Stimulated activated CD8-positive, alpha-beta memory T cell treated with anti-CD3 and anti-CD28 coated beads, Interleukin-7, amount 100 ng/mL, for 1 hour (primary cell): Measurements from ENCODE around the gene ERI2.
A peak's percentile ranks its signal among the peaks of the same experiment; 100 is the strongest.
"Not testable (repeated sequence)": the region's sequence is repeated elsewhere in the genome, so short reads cannot be mapped to it uniquely, and the experiment has no call there.

Experiments
- DNase-seq, 2 donors: peaks; one replicate each; pipeline ENCODE4 v3.0.0-alpha.2; 2020; ENCODE audit warnings: low read depth in 2 of 2

ERI2 gene

DNA sequence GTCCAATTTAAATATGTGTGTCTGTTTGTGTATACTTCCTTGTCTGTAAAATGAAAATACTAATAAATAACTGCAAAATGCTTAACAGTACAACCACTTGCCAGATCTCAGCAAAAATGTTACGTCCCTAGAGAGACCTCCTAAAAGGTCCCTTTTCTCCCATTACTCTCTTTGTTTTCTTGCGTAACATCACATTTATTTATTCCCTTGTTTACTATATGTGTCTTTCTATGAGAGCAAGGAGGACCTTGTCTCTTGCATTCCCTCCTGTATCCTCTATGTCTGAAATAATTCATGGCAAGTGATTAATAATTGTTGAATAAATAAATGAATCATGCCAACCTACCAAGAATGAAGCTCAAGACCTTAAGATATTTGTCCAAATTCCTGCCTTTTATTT, 40.5 kb downstream of the ERI2 start:
- DNase-seq, result no peak

DNA sequence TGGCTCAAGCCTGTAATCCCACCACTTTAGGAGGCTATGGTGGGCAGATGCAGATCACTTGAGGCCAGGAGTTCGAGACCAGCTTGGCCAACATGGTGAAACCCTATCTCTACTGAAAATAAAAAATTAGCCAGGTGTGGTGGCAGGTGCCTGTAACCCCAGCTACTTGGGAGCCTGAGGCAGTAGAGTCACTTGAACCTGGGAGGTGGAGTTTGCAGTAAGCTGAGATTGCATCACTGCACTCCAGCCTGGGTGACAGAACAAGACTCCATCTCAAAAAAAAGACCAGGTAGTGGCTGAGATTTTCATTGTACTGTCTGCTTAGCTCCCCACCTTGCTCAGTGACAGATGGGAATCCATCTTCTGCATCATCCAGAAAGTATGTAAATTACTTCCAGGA, 41.8 kb downstream of the ERI2 start:
- DNase-seq, result not testable (repeated sequence)

DNA sequence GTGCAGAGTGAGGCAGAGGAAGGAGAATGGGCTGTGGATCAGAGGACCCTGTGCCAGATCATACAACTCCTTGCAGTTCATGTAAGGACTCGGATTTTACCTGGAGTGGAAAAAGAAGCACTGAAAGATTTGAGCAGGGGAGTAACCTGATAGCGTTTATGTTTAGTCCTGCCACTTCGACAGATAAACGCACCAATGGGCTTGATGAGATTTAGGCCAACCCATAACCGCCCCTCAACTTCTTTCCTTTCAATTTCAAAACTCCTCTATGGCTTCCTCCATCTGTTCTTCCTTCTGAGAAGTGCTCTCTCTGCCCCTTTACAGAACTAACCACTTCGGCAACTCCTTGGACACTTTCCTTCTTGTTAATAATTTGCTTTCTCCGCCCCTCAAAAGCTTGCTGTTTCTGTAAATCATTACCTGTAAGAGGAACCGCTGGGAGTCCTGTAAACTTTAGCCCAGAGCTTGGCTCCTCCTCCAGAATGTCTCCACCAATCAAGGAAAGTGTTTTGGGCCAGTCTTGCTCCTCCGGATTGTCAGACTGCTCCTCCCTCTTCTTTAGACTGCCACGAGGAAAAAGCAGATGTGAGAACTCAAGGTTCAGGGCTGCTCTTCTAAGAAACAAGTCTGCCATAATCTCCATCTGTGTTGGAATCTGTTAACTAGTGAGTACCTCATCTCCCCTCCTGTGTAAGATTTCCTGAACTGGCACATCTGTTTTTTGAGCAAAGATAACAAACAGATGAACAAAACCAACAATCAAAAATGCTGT, 42.6 kb downstream of the ERI2 start, which contains the start of gene ACSM3:
TSS of gene ACSM3 (plus strand) at position 554 of the 772 bp plus-strand sequence. CDS start 6,021 bp downstream, outside the sequence.
- peak; percentile 7 to 35 for DNase-seq

DNA sequence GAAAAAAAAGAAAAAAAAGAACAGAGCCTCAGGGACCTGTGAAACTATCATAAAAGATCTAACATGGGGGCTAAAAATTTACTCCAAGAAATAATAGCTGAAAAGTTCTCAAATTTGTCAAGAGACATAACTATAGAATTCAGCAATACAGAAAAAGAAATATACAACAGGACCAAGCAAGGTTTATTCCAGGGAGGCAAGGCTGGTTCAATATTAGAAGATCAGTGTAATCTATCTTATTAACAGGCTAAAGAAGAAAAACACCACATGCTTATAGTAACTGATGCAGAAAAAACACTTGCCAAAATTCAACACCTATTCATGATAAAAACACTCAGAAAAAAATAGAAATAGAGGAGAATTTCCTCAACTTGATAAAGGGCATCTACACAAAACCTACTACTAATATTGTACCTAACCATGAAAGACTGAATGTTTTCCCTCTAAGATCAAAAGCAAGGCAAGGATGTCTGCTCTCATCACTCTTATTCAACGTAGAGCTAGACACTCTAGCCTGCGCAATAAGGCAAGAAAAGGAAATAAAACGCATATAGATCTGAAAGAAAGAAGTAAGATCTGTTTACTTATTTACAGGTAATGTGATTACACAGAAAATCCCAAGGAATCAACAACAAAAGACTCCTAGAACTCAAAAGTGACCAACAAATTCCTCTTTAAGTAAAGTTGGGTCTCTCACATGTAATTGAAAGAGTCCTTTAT, 43.7 kb downstream of the ERI2 start:
- DNase-seq, result no peak

DNA sequence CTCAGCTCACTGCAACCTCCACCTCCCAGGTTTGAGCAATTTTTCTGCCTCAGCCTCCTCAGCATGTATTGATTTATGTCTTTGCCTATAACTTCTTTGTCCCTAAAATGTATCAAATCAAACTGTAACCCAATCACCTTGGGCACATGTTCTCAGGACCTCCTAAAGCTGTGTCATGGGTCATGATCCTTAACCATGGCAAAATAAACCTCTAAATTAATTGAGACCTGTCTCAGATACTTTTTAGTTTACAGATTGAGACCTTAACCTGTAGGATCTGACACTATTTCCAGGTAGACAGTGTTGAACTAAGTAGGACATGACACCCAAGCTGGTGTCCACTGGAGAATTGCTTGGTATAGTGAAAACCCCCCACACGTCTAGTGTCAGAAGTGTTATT, 45.1 kb downstream of the ERI2 start:
- DNase-seq, result no peak

DNA sequence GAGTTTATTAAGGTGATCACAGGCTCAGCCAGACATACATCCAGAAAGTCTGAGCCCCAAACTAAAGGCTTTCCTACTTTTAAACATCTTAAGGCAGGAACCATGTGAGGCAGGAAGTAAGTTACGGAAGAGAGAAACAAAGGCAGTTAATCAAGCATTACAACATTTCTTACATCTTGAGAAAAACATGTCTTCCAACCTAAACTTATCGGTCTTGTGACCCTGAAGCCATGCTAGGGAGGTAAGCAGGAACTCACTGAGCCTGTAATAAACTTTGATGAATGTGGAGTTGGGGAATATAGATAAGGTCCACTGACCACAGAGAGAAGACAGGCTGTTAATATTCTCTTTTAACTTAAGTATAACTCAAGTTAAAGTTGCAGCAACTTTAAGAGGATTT, 45.9 kb downstream of the ERI2 start:
- no peak for DNase-seq

DNA sequence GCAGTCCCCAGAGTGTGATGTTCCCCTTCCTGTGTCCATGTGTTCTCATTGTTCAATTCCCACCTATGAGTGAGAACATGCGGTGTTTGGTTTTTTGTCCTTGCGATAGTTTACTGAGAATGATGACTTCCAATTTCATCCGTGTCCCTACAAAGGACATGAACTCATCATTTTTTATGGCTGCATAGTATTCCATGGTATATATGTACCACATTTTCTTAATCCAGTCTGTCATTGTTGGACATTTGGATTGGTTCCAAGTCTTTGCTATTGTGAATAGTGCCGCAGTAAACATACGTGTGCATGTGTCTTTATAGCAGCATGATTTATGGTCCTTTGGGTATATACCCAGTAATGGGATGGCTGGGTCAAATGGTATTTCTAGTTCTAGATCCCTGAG, 50.5 kb downstream of the ERI2 start:
- not testable (repeated sequence) for DNase-seq

DNA sequence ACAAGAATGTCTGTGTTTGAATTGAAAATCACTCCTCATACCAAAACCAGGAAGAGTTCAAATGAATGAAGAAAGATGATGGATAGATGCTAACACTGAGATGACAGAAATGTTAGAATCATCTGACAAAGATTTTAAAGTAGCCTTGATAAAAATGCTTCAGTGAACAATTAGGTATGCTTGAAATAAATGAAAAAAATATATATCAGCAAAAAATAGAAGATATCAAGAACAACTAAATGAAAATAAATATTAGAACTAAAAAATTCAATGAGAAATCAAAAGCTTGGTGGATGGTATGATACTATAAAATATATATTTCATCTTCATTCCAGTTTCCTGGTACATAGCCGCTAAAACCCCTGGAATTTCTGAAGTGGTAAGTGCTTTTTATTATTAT, 51.0 kb downstream of the ERI2 start:
- no peak for DNase-seq

DNA sequence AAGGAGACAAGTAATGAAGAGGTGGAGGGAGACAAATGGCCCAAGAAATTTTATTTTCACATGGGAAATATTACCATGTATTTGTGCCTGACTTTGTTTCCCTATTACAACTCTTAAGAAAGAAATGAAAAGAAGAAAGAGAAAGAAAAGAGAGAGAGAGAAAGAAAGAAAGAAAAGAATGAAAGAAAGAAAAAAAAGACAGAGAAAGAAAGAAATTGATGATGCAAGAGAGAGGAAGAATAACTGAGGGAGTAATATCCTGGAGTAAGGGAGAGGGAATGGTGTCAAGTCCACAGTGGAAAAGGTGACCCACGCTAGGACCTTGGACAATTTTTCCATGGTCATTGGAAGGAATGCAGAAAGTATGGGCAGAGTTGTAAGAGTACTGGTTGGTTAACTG, 52.5 kb downstream of the ERI2 start:
- no peak for DNase-seq

DNA sequence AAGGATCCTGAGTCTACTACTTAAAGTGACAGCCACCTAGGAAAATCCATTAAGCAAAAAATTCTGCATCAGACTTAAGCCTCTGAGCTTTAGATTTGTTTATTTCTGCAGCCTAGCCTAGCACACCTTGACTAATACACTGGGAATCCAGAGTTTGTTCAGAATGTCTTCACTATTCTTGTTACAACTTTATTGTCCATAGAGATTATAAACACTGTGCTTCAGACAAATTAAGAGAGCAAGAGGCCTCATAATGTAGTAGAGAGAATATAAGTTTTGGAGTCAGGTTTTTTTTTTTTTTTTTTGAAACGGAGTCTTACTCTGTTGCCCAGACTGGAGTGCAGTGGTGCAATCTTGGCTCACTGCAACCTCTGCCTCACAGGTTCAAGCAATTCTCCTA, 55.7 kb downstream of the ERI2 start:
- no peak for DNase-seq

DNA sequence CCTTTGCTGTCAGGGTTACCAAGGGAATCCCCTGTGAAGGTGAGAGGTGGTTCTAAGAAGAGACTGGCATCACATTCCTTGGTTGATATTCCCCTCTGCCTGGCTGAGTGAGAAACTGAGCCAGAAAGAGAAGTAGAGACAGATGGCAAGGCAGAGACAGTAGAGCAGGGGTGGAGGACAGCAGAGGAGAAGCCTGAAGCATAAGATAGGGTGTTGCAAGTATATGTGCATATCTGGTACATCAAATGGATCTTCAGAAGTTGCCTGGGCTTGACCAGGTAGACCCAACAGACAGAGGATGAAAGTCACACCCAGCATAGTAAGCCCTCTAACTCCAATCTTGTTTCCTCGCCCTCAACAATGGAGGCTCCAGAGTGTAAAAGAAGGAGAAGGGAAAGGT, 56.8 kb downstream of the ERI2 start:
- DNase-seq, result no peak

DNA sequence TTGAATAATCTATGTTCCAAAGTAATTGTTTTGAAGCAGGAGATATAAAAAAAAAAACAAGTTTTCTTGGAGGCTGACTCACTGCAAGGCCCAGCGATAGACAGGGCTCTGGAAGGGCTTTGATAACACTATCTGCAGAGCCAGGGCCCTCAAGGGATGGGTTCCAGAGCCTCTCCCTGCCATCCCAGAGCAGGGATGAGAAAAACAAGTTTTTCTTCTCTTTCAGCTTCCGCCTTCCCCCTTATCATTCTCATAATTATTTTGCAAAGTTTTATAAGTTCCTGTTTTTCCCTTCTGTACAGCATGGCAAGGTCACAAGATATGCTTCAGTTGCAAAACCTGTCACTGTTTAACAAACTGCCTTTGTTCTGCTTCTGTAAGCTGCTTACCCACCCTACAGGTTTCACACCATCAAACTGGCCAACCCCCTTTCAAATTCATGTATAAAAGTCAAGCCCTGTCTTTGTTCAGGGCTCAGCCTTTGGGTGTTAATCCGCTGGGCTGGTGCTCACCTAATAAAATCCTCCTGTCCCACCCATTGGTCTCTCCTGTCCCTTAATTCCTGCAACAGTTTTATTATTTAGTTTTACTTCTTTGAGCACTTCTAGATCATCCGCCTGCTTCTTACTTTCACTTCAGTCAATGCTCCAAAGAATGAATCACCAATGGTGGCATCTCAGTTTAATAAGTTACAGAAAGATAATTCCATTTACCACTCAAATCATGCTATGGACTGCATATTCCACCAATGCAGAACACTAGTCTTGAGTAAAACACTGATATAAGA, 59.0 kb downstream of the ERI2 start:
- no peak for DNase-seq

DNA sequence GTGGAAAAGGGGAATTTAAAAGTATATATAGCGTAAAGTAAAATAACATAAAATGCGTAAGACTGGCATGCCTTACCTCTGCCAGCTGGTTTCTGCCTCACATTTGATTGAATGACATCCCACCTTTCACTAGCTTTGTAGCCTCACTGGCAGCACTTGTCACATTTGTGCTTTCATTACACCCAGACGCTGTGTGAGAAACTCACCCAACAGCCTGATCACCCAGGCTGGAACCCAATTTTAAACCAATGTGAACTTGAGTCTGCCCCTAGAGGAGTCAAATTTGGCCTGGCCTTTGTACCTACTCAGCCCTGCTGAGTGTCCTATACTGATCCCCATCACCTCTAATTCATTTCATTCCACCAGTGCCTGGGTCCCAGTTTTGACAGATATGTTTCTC, 59.8 kb downstream of the ERI2 start:
- no peak for DNase-seq
